ENCODE measurements around the gene ZNF611.
"Not testable (repeated sequence)": the region's sequence is repeated elsewhere in the genome, so short reads cannot be mapped to it uniquely, and the experiment has no call there.

Gene ZNF611

GRCh38 chr19:52685811-52686210 is 49.0 kb downstream of the ZNF611 start:
- Histone ChIP-seq H3K9me3 (ENCODE audit: control insufficient read depth, low read length) (no peaks in the 10 kb centered on the region), H3K4me3 (ENCODE audit: extremely low read depth, insufficient read depth, low read length, poor library complexity, severe bottlenecking) (no peak overlapping the region), H3K4me1 (ENCODE audit: control insufficient read depth, insufficient read depth, low read length, poor library complexity, severe bottlenecking) (peaks cover 3% of the 10 kb centered on the region), H3K27ac (ENCODE audit: low read depth, low read length, severe bottlenecking) (no peak overlapping the region), H3K36me3 (ENCODE audit: control insufficient read depth, insufficient read depth, low read length) (peaks cover 60% of the 10 kb centered on the region)
- WGBS, 2 experiments (ENCODE audit: insufficient coverage in 2 of 2), result no CpG with 5 or more reads among the region's 1 CpG

GRCh38 chr19:52681216-52681615 is 53.6 kb downstream of the ZNF611 start:
- not testable (repeated sequence) for H3K4me3 ChIP-seq (ENCODE audit: extremely low read depth, insufficient read depth, low read length, poor library complexity, severe bottlenecking); H3K27ac ChIP-seq (ENCODE audit: low read depth, low read length, severe bottlenecking); H3K9me3 ChIP-seq (ENCODE audit: control insufficient read depth, low read length); H3K4me1 ChIP-seq (ENCODE audit: control insufficient read depth, insufficient read depth, low read length, poor library complexity, severe bottlenecking)
- no CpG with 5 or more reads among the region's 1 CpG for WGBS, 2 experiments (ENCODE audit: insufficient coverage in 2 of 2)
- H3K36me3 ChIP-seq (ENCODE audit: control insufficient read depth, insufficient read depth, low read length), result peaks cover 80% of the 10 kb centered on the region

- no peak overlapping the region for H3K27ac ChIP-seq (ENCODE audit: low read depth, low read length, severe bottlenecking)
- H3K36me3 ChIP-seq (ENCODE audit: control insufficient read depth, insufficient read depth, low read length), result peaks cover 70% of the 10 kb centered on the region
- H3K4me3 ChIP-seq (ENCODE audit: extremely low read depth, insufficient read depth, low read length, poor library complexity, severe bottlenecking), result no peak overlapping the region
- WGBS, 2 experiments (ENCODE audit: insufficient coverage in 2 of 2), result 97% methylated on average over 4 of the region's 5 CpGs
- H3K4me1 ChIP-seq (ENCODE audit: control insufficient read depth, insufficient read depth, low read length, poor library complexity, severe bottlenecking), result no peaks in the 10 kb centered on the region
- no peaks in the 10 kb centered on the region for H3K9me3 ChIP-seq (ENCODE audit: control insufficient read depth, low read length)
Observed at GRCh38 chr19:52679598-52679997, 55.2 kb downstream of the ZNF611 start.

- H3K4me1 ChIP-seq (ENCODE audit: control insufficient read depth, insufficient read depth, low read length, poor library complexity, severe bottlenecking); H3K4me3 ChIP-seq (ENCODE audit: extremely low read depth, insufficient read depth, low read length, poor library complexity, severe bottlenecking); H3K27ac ChIP-seq (ENCODE audit: low read depth, low read length, severe bottlenecking); H3K9me3 ChIP-seq (ENCODE audit: control insufficient read depth, low read length): not testable (repeated sequence)
- WGBS, 2 experiments (ENCODE audit: insufficient coverage in 2 of 2), result 100% methylated on average over 4 to 6 of the region's 6 CpGs
- H3K36me3 ChIP-seq (ENCODE audit: control insufficient read depth, insufficient read depth, low read length), result peaks cover 72% of the 10 kb centered on the region
Observed at GRCh38 chr19:52675239-52675638, 59.6 kb downstream of the ZNF611 start.

- Histone ChIP-seq H3K4me1 (ENCODE audit: control insufficient read depth, insufficient read depth, low read length, poor library complexity, severe bottlenecking) (no peaks in the 10 kb centered on the region), H3K36me3 (ENCODE audit: control insufficient read depth, insufficient read depth, low read length) (peaks cover 69% of the 10 kb centered on the region), H3K4me3 (ENCODE audit: extremely low read depth, insufficient read depth, low read length, poor library complexity, severe bottlenecking) (no peak overlapping the region), H3K9me3 (ENCODE audit: control insufficient read depth, low read length) (no peaks in the 10 kb centered on the region), H3K27ac (ENCODE audit: low read depth, low read length, severe bottlenecking) (no peak overlapping the region)
- WGBS, 2 experiments (ENCODE audit: insufficient coverage in 2 of 2), result 85 to 100% methylated on average over 2 to 4 of the region's 4 CpGs
Observed at GRCh38 chr19:52673014-52673413, 61.8 kb downstream of the ZNF611 start.

GRCh38 chr19:52670046-52670445 is 64.8 kb downstream of the ZNF611 start:
- peaks cover 75% of the 10 kb centered on the region for H3K36me3 ChIP-seq (ENCODE audit: control insufficient read depth, insufficient read depth, low read length)
- H3K27ac ChIP-seq (ENCODE audit: low read depth, low read length, severe bottlenecking), result no peak overlapping the region
- H3K4me1 ChIP-seq (ENCODE audit: control insufficient read depth, insufficient read depth, low read length, poor library complexity, severe bottlenecking), result no peaks in the 10 kb centered on the region
- H3K4me3 ChIP-seq (ENCODE audit: extremely low read depth, insufficient read depth, low read length, poor library complexity, severe bottlenecking), result no peak overlapping the region
- 93 to 94% methylated on average over 2 of the region's 4 CpGs for WGBS, 2 experiments (ENCODE audit: insufficient coverage in 2 of 2)
- H3K9me3 ChIP-seq (ENCODE audit: control insufficient read depth, low read length), result no peaks in the 10 kb centered on the region

- H3K27ac ChIP-seq (ENCODE audit: low read depth, low read length, severe bottlenecking), result no peak overlapping the region
- no peaks in the 10 kb centered on the region for H3K9me3 ChIP-seq (ENCODE audit: control insufficient read depth, low read length)
- H3K4me3 ChIP-seq (ENCODE audit: extremely low read depth, insufficient read depth, low read length, poor library complexity, severe bottlenecking), result no peak overlapping the region
- no peaks in the 10 kb centered on the region for H3K4me1 ChIP-seq (ENCODE audit: control insufficient read depth, insufficient read depth, low read length, poor library complexity, severe bottlenecking)
- peaks cover 80% of the 10 kb centered on the region for H3K36me3 ChIP-seq (ENCODE audit: control insufficient read depth, insufficient read depth, low read length)
- 80 to 100% methylated on average over 1 to 3 of the region's 5 CpGs for WGBS, 2 experiments (ENCODE audit: insufficient coverage in 2 of 2)
Observed at GRCh38 chr19:52669586-52669985, 65.3 kb downstream of the ZNF611 start.

- Histone ChIP-seq H3K4me3 (ENCODE audit: extremely low read depth, insufficient read depth, low read length, poor library complexity, severe bottlenecking) (no peak overlapping the region), H3K36me3 (ENCODE audit: control insufficient read depth, insufficient read depth, low read length) (peaks cover 76% of the 10 kb centered on the region), H3K4me1 (ENCODE audit: control insufficient read depth, insufficient read depth, low read length, poor library complexity, severe bottlenecking) (peaks cover 2% of the 10 kb centered on the region), H3K9me3 (ENCODE audit: control insufficient read depth, low read length) (no peaks in the 10 kb centered on the region), H3K27ac (ENCODE audit: low read depth, low read length, severe bottlenecking) (no peak overlapping the region)
- 90 to 94% methylated on average over 3 to 5 of the region's 6 CpGs for WGBS, 2 experiments (ENCODE audit: insufficient coverage in 2 of 2)
Observed at GRCh38 chr19:52667972-52668371, 66.9 kb downstream of the ZNF611 start.

- Histone ChIP-seq H3K36me3 (ENCODE audit: control insufficient read depth, insufficient read depth, low read length) (peaks cover 77% of the 10 kb centered on the region), H3K27ac (ENCODE audit: low read depth, low read length, severe bottlenecking) (no peak overlapping the region), H3K4me3 (ENCODE audit: extremely low read depth, insufficient read depth, low read length, poor library complexity, severe bottlenecking) (no peak overlapping the region), H3K9me3 (ENCODE audit: control insufficient read depth, low read length) (no peaks in the 10 kb centered on the region), H3K4me1 (ENCODE audit: control insufficient read depth, insufficient read depth, low read length, poor library complexity, severe bottlenecking) (peaks cover 6% of the 10 kb centered on the region)
Observed at GRCh38 chr19:52666506-52666905, 68.3 kb downstream of the ZNF611 start.

- 94 to 98% methylated on average over 4 to 5 of the region's 6 CpGs for WGBS, 2 experiments (ENCODE audit: insufficient coverage in 2 of 2)
- no peak overlapping the region for H3K27ac ChIP-seq (ENCODE audit: low read depth, low read length, severe bottlenecking)
- no peak overlapping the region for H3K4me3 ChIP-seq (ENCODE audit: extremely low read depth, insufficient read depth, low read length, poor library complexity, severe bottlenecking)
Observed at GRCh38 chr19:52665529-52665928, 69.3 kb downstream of the ZNF611 start.

GRCh38 chr19:52665027-52665426 is 69.8 kb downstream of the ZNF611 start:
- 100% methylated on average over 1 of the region's 4 CpGs; no CpG with 5 or more reads in 1 of the 2 experiments for WGBS, 2 experiments (ENCODE audit: insufficient coverage in 2 of 2)
- no peak overlapping the region for H3K27ac ChIP-seq (ENCODE audit: low read depth, low read length, severe bottlenecking)
- peaks cover 77% of the 10 kb centered on the region for H3K36me3 ChIP-seq (ENCODE audit: control insufficient read depth, insufficient read depth, low read length)

More at GRCh38 chr19:52665529-52665928, 69.3 kb downstream of the ZNF611 start:
- Histone ChIP-seq H3K9me3 (ENCODE audit: control insufficient read depth, low read length) (no peaks in the 10 kb centered on the region), H3K4me1 (ENCODE audit: control insufficient read depth, insufficient read depth, low read length, poor library complexity, severe bottlenecking) (peaks cover 15% of the 10 kb centered on the region), H3K36me3 (ENCODE audit: control insufficient read depth, insufficient read depth, low read length) (peaks cover 77% of the 10 kb centered on the region)

More at GRCh38 chr19:52665027-52665426, 69.8 kb downstream of the ZNF611 start:
- Histone ChIP-seq H3K9me3 (ENCODE audit: control insufficient read depth, low read length) (no peaks in the 10 kb centered on the region), H3K4me3 (ENCODE audit: extremely low read depth, insufficient read depth, low read length, poor library complexity, severe bottlenecking) (no peak overlapping the region), H3K4me1 (ENCODE audit: control insufficient read depth, insufficient read depth, low read length, poor library complexity, severe bottlenecking) (peaks cover 20% of the 10 kb centered on the region)
